Activated CD8-positive, alpha-beta memory T cell treated with anti-CD3 and anti-CD28 coated beads for 36 hours (primary cell): ENCODE measurements around the gene FAM110D. TPM values are rescaled to one million over a fixed set of nuclear protein-coding genes. Genes with fewer than 3 reads are reported as not detected.

Experiments
- CTCF ChIA-PET: fragments of 350-600 bp; sonication (Branson Sonifier 250); formaldehyde crosslinking; loops from one replicate; lab custom pipeline; 2021; ENCODE audit warnings: antibody characterized with exemption; lab: Charles Lee
- POLR2A ChIA-PET: fragments of 350-600 bp; sonication (Branson Sonifier 250); formaldehyde crosslinking; loops from one replicate; lab custom pipeline; 2021; ENCODE audit warnings: antibody characterized with exemption; lab: Charles Lee
- total RNA-seq, 2 experiments: library from RNA; stranded (reverse); gene quantifications; one replicate each; pipeline ENCODE4 v1.2.3, GENCODE V29; 2021

Gene FAM110D
- total RNA-seq = not detected

GRCh38 chr1:26158908-26159742 is at the start of gene FAM110D:
TSS of gene FAM110D (plus strand) at chr1:26159079. CDS start at chr1:26161292, 2,213 bp downstream.
- POLR2A ChIA-PET = no interaction called here
- CTCF ChIA-PET = interaction anchor here (3.9 kb wide), 1 partner anchor 14 kb away, joined by 13 read pairs; no protein-coding TSS in a partner anchor

GRCh38 chr1:26109229-26110164 is 49.4 kb upstream of the FAM110D start:
- ChIA-PET POLR2A (interaction anchor here (0.7 kb wide), 1 partner anchor 391 kb away, joined by 3 read pairs; no protein-coding TSS in a partner anchor), CTCF (interaction anchor here (0.6 to 1.3 kb wide), 3 partner anchors 10 to 124 kb away, joined by 3 to 5 read pairs (median 3); partner anchors contain the start of gene CEP85)

- CTCF ChIA-PET = interaction anchor here (0.9 to 1.0 kb wide), 2 partner anchors 28 to 34 kb away, joined by 4 read pairs; no protein-coding TSS in a partner anchor
- POLR2A ChIA-PET = interaction anchor here (0.6 to 0.8 kb wide), 7 partner anchors 9 to 209 kb away, joined by 3 to 5 read pairs (median 3); no protein-coding TSS in a partner anchor
These were observed 47.9 kb upstream of the FAM110D start for GRCh38 chr1:26110731-26111529.

- ChIA-PET POLR2A (interaction anchor here (0.6 to 0.9 kb wide), 6 partner anchors 10 to 124 kb away, joined by 3 to 4 read pairs (median 3); partner anchors contain the start of gene ZNF593OS), CTCF (interaction anchor here (0.9 to 1.0 kb wide), 2 partner anchors 27 to 33 kb away, joined by 4 read pairs; no protein-coding TSS in a partner anchor)
These were observed 47.1 kb upstream of the FAM110D start, which contains the start of gene PDIK1L for GRCh38 chr1:26111530-26112406. TSS of gene PDIK1L (plus strand) at chr1:26111824. CDS start at chr1:26114309, 2,485 bp downstream.

GRCh38 chr1:26112407-26112775 is 46.5 kb upstream of the FAM110D start:
- ChIA-PET CTCF (interaction anchor here (0.6 to 1.3 kb wide), 2 partner anchors 33 to 51 kb away, joined by 3 to 4 read pairs; no protein-coding TSS in a partner anchor), POLR2A (interaction anchor here (0.9 kb wide), 2 partner anchors 14 to 59 kb away, joined by 3 to 4 read pairs; partner anchors contain the start of gene ZNF593OS)

- CTCF ChIA-PET = interaction anchor here (0.9 to 1.2 kb wide), 3 partner anchors 13 to 37 kb away, joined by 3 to 4 read pairs (median 3); no protein-coding TSS in a partner anchor
- POLR2A ChIA-PET = no interaction called here
These were observed 44.5 kb upstream of the FAM110D start for GRCh38 chr1:26114165-26114927.

- CTCF ChIA-PET = no interaction called here
- POLR2A ChIA-PET = no interaction called here
These were observed 38.8 kb upstream of the FAM110D start for GRCh38 chr1:26119892-26120608.

GRCh38 chr1:26121854-26122773 is 36.8 kb upstream of the FAM110D start:
- ChIA-PET POLR2A (no interaction called here), CTCF (no interaction called here)

GRCh38 chr1:26122988-26123973 is 35.6 kb upstream of the FAM110D start:
- CTCF ChIA-PET = interaction anchor here (0.6 to 1.0 kb wide), 3 partner anchors 22 to 268 kb away, joined by 3 to 4 read pairs (median 4); no protein-coding TSS in a partner anchor

GRCh38 chr1:26124418-26125331 is 34.2 kb upstream of the FAM110D start:
- ChIA-PET POLR2A (no interaction called here), CTCF (interaction anchor here (1.0 to 1.1 kb wide), 2 partner anchors 20 to 21 kb away, joined by 3 read pairs; no protein-coding TSS in a partner anchor)

More at GRCh38 chr1:26122988-26123973, 35.6 kb upstream of the FAM110D start:
- POLR2A ChIA-PET = interaction anchor here (0.5 to 1.0 kb wide), 2 partner anchors 12 to 393 kb away, joined by 3 to 4 read pairs; partner anchors contain the start of gene PDIK1L

- CTCF ChIA-PET = interaction anchor here (0.9 to 1.1 kb wide), 2 partner anchors 20 to 38 kb away, joined by 3 read pairs; no protein-coding TSS in a partner anchor
- POLR2A ChIA-PET = no interaction called here
These were observed 33.5 kb upstream of the FAM110D start for GRCh38 chr1:26125382-26125781.

- ChIA-PET CTCF (interaction anchor here (0.9 to 2.4 kb wide), 4 partner anchors 8 to 38 kb away, joined by 3 to 15 read pairs (median 4); no protein-coding TSS in a partner anchor), POLR2A (interaction anchor here (0.6 to 0.9 kb wide), 2 partner anchors 14 to 15 kb away, joined by 3 to 4 read pairs; partner anchors contain the start of gene PDIK1L)
These were observed 32.9 kb upstream of the FAM110D start for GRCh38 chr1:26125946-26126320.
